ENCODE data around the gene DISP2. TPM values are rescaled to one million over a fixed set of nuclear protein-coding genes. Genes with fewer than 3 reads are reported as not detected.

Gene DISP2
- total and polyA plus RNA-seq, 2 of the 8 experiments (the other 6 are each of a cell fraction or from before 2014, with no cell fraction given), result 0.45 to 1.2 TPM

- no peak overlapping the region for H2AFZ ChIP-seq (ENCODE audit: low read length)
- H2BK12ac ChIP-seq (ENCODE audit: low read depth, low read length), result no peak overlapping the region
- peaks cover 0 to 8% of the 10 kb centered on the region in 2 experiments; a peak in 1 of 4 replicates for H3K9me3 ChIP-seq (ENCODE audit: insufficient read depth in 2 of 2, low read depth in 1 of 2, low read length in 1 of 2)
- no peak overlapping the region for H4K91ac ChIP-seq (replicated peaks; ENCODE audit: insufficient read length, low read length)
- H3K27ac ChIP-seq (ENCODE audit: low read depth, low read length), result no peak overlapping the region
- no peak overlapping the region for H3K14ac ChIP-seq (ENCODE audit: insufficient read length)
- H3K23me2 ChIP-seq (ENCODE audit: low read depth, low read length), result peaks cover 1% of the 10 kb centered on the region
- no peak overlapping the region for H3K18ac ChIP-seq (ENCODE audit: extremely low read depth, low read length)
- H3K4ac ChIP-seq (replicated peaks; ENCODE audit: insufficient read length, low read depth, low read length), result no peak overlapping the region
- H3K27me3 ChIP-seq (replicated peaks in 1 of 4; ENCODE audit: control insufficient read depth in 3 of 4, extremely low read depth in 1 of 4, insufficient read depth in 3 of 4, low read length in 3 of 4), result peaks cover 5 to 27% (median 23%) of the 10 kb centered on the region in 4 experiments
- no peak overlapping the region for H4K5ac ChIP-seq (ENCODE audit: insufficient read length, low read depth, low read length)
- H2BK15ac ChIP-seq (ENCODE audit: low read length), result no peak overlapping the region
- no peaks in the 10 kb centered on the region for H3K36me3 ChIP-seq (ENCODE audit: control insufficient read depth in 2 of 4, insufficient read depth in 4 of 4, low read length in 3 of 4)
- no peak overlapping the region for H4K8ac ChIP-seq (ENCODE audit: extremely low read depth, insufficient read depth, low read length)
- no peak for FAIRE-seq
- ChIA-PET CTCF (ENCODE audit: partially characterized antibody) (interaction anchor here (0.7 to 13.4 kb wide), 9 partner anchors 11 to 86 kb away, joined by 3 to 452 read pairs (median 5); partner anchors contain the start of genes CCDC9B, DISP2 and PHGR1), POLR2A (ENCODE audit: partially characterized antibody) (interaction anchor here (1.2 to 1.4 kb wide), 2 partner anchors 17 to 41 kb away, joined by 3 to 4 read pairs; partner anchors contain the start of genes IVD and KNSTRN)
- DNase-seq (ENCODE audit: low read depth in 1 of 2, low spot score in 2 of 2), result no peak
- H2BK20ac ChIP-seq (ENCODE audit: low read length), result no peak overlapping the region
- no peaks in the 10 kb centered on the region for H3K79me2 ChIP-seq (ENCODE audit: control insufficient read depth in 1 of 2, insufficient read depth in 2 of 2, low read length in 2 of 2)
- H2BK120ac ChIP-seq (replicated peaks; ENCODE audit: low read depth, low read length), result no peak overlapping the region
- H3K4me1 ChIP-seq (replicated peaks in 1 of 4; ENCODE audit: control insufficient read depth in 3 of 4, insufficient read depth in 4 of 4, low read length in 3 of 4), result peaks cover 0 to 6% (median 4%) of the 10 kb centered on the region in 4 experiments; a peak in 3 of 7 replicates
- no peak overlapping the region for H3K23ac ChIP-seq (ENCODE audit: insufficient read length)
- H3K79me1 ChIP-seq (ENCODE audit: low read depth, low read length), result no peaks in the 10 kb centered on the region
- no peak overlapping the region for H2BK5ac ChIP-seq (ENCODE audit: low read depth, low read length)
- H2AK5ac ChIP-seq (ENCODE audit: low read depth, low read length), result no peak overlapping the region
- WGBS, 2 experiments (ENCODE audit: extremely low coverage in 1 of 2, insufficient coverage in 1 of 2, insufficient read length in 1 of 2, insufficient replicate concordance in 2 of 2, low coverage in 1 of 2, low lambda C conversion rate in 2 of 2, missing lambda C conversion rate in 1 of 2), result 76% methylated on average over 5 of the region's 5 CpGs; no CpG with 5 or more reads in 1 of the 2 experiments
- no peak overlapping the region for H3K9ac ChIP-seq (replicated peaks in 1 of 4; ENCODE audit: extremely low read depth in 1 of 4, low read depth in 3 of 4, low read length in 3 of 4)
- no peak overlapping the region for H3K56ac ChIP-seq (replicated peaks; ENCODE audit: insufficient read length, low read depth, low read length)
- H3K4me3 ChIP-seq (ENCODE audit: extremely low read depth in 1 of 4, insufficient read depth in 2 of 4, low read depth in 3 of 4, low read length in 4 of 4), result no peak overlapping the region
- H3K4me2 ChIP-seq (ENCODE audit: insufficient read depth in 1 of 2, low read depth in 2 of 2, low read length in 2 of 2), result no peak overlapping the region
- peaks cover 0 to 1% of the 10 kb centered on the region in 2 experiments for H4K20me1 ChIP-seq (replicated peaks in 1 of 2; ENCODE audit: control insufficient read depth in 1 of 2, insufficient read depth in 2 of 2, low read length in 2 of 2)
- TF ChIP-seq GTF2F1 (IDR thresholded peaks at IDR 0.05; ENCODE audit: borderline replicate concordance, low read depth, low read length), result no peak
- TF ChIP-seq BRCA1 (IDR thresholded peaks at IDR 0.05; ENCODE audit: low read depth, low read length), result no peak
- TF ChIP-seq RNF2 (IDR thresholded peaks at IDR 0.05; ENCODE audit: borderline replicate concordance, low read depth, low read length, missing control alignments, poor library complexity, severe bottlenecking), result no peak
These were observed 7.0 kb downstream of the DISP2 start for GRCh38 chr15:40365016-40365415.

Data from H1 (cell line).